Peyer's patch (tissue), 4 donors: ENCODE measurements around the gene CCDC192. TPM values are rescaled to one million over a fixed set of nuclear protein-coding genes. Genes with fewer than 3 reads are reported as not detected.
A peak's percentile ranks its signal among the peaks of the same experiment; 100 is the strongest.

Source experiments
- DNase-seq, 3 donors: peaks; one replicate each; pipeline ENCODE4 v3.0.0-alpha.2; 2017 to 2019
- H3K27ac ChIP-seq, 4 donors: fragments of 200-600 bp; sonication (generic); one replicate each; pipeline ENCODE4 v1.5.1; 2016 to 2019
- H3K27me3 ChIP-seq, 2 donors: fragments of 200-600 bp; sonication (generic); one replicate each; pipeline ENCODE4 v1.5.1; 2019
- H3K36me3 ChIP-seq, 3 donors: fragments of 200-600 bp; sonication (generic); one replicate each; pipeline ENCODE4 v1.5.1; 2016 to 2019
- H3K4me1 ChIP-seq, 4 donors: fragments of 200-600 bp; sonication (generic); one replicate each; pipeline ENCODE4 v1.5.1; 2016 to 2019
- H3K4me3 ChIP-seq, 4 donors: fragments of 200-600 bp; sonication (generic); 1 replicate in 3 of 4; 2 replicates in 1 of 4; pipeline ENCODE4 v1.5.1; 2016 to 2019; ENCODE audit warnings: mild to moderate bottlenecking in 1 of 4
- H3K9me3 ChIP-seq, 4 donors: fragments of 200-600 bp; sonication (generic); one replicate each; pipeline ENCODE4 v1.5.1; 2016 to 2019; ENCODE audit warnings: mild to moderate bottlenecking in 1 of 4
- CTCF ChIP-seq, 6 experiments: fragments of 450-650 bp in 4 of 6; fragments of 200-600 bp in 2 of 6; sonication (generic) in 1 of 6; IDR thresholded peaks; one replicate each; pipeline ENCODE4 v1.5.1; 2017 to 2019; ENCODE audit warnings: antibody characterized with exemption in 6 of 6, mild to moderate bottlenecking in 3 of 6, moderate library complexity in 1 of 6
- POLR2A ChIP-seq, 2 donors: fragments of 450-650 bp; IDR thresholded peaks; one replicate each; pipeline ENCODE4 v1.5.1; 2017; ENCODE audit warnings: antibody characterized with exemption in 2 of 2, mild to moderate bottlenecking in 2 of 2, moderate library complexity in 2 of 2
- total RNA-seq, 4 donors: library from RNA; depleted of rRNA; stranded (reverse); fragments of >200 nt; gene quantifications; one replicate each; pipeline ENCODE4 v1.1.0, GENCODE V29; 2016

CCDC192 gene
- total RNA-seq, 4 donors from 2014 or later: not detected

- Histone ChIP-seq H3K4me1 (peaks cover 0 to 9% (median 0%) of the 10 kb centered on the region in 4 donors), H3K9me3 (no peaks in the 10 kb centered on the region), H3K4me3 (no peak overlapping the region), H3K36me3 (no peaks in the 10 kb centered on the region), H3K27ac (peak overlapping the region in 1 of 4 donors; percentile 31), H3K27me3 (no peaks in the 10 kb centered on the region)
- TF ChIP-seq CTCF (IDR thresholded peaks at IDR 0.05) (no peak), POLR2A (IDR thresholded peaks at IDR 0.05) (no peak)
- no peak for DNase-seq
Observed at GRCh38 chr5:127886081-127886480, 182.9 kb downstream of the CCDC192 start.

GRCh38 chr5:127887282-127887681, 184.1 kb downstream of the CCDC192 start:
- Histone ChIP-seq H3K27ac (no peak overlapping the region), H3K4me1 (peaks cover 0 to 9% (median 0%) of the 10 kb centered on the region in 4 donors), H3K27me3 (no peaks in the 10 kb centered on the region), H3K9me3 (no peaks in the 10 kb centered on the region), H3K36me3 (no peaks in the 10 kb centered on the region), H3K4me3 (no peak overlapping the region)
- DNase-seq: no peak
- no peak for TF ChIP-seq CTCF (IDR thresholded peaks at IDR 0.05)
- TF ChIP-seq POLR2A (IDR thresholded peaks at IDR 0.05): no peak

- no peak overlapping the region for H3K27ac ChIP-seq
- H3K9me3 ChIP-seq: no peaks in the 10 kb centered on the region
- TF ChIP-seq POLR2A (IDR thresholded peaks at IDR 0.05): no peak
- no peak for TF ChIP-seq CTCF (IDR thresholded peaks at IDR 0.05)
- no peak for DNase-seq
- H3K36me3 ChIP-seq: no peaks in the 10 kb centered on the region
- H3K27me3 ChIP-seq: no peaks in the 10 kb centered on the region
- H3K4me1 ChIP-seq: no peaks in the 10 kb centered on the region
- H3K4me3 ChIP-seq: no peak overlapping the region
Observed at GRCh38 chr5:127891942-127892341, 188.8 kb downstream of the CCDC192 start.

- Histone ChIP-seq H3K4me1 (no peaks in the 10 kb centered on the region), H3K4me3 (peak overlapping the region in 1 of 4 donors; percentile 11), H3K9me3 (no peaks in the 10 kb centered on the region), H3K36me3 (no peaks in the 10 kb centered on the region), H3K27me3 (no peaks in the 10 kb centered on the region), H3K27ac (no peak overlapping the region)
- no peak for DNase-seq
- TF ChIP-seq CTCF (IDR thresholded peaks at IDR 0.05) (no peak), POLR2A (IDR thresholded peaks at IDR 0.05) (no peak)
Observed at GRCh38 chr5:127892467-127893207, 189.4 kb downstream of the CCDC192 start.

GRCh38 chr5:127893232-127893631, 190.0 kb downstream of the CCDC192 start:
- Histone ChIP-seq H3K9me3 (no peaks in the 10 kb centered on the region), H3K4me3 (no peak overlapping the region), H3K36me3 (no peaks in the 10 kb centered on the region), H3K27ac (no peak overlapping the region), H3K4me1 (no peaks in the 10 kb centered on the region), H3K27me3 (no peaks in the 10 kb centered on the region)
- no peak for DNase-seq
- TF ChIP-seq POLR2A (IDR thresholded peaks at IDR 0.05) (no peak), CTCF (IDR thresholded peaks at IDR 0.05) (no peak)
